SK-N-SH treated with all-trans-retinoic acid at 6 μM for 48 hours (cell line): ENCODE measurements around the gene ANTXRL.

ENCODE experiments used
- ATAC-seq: fragments of 200-7000 bp; cut with Tn5 transposase; 3 replicates; pipeline ENCODE4 v1.9.1; 2020; ENCODE audit warnings: mild to moderate bottlenecking, moderate library complexity
- BACH2 ChIP-seq: fragments of 250-450 bp; sonication (Bioruptor Pico); IDR thresholded peaks from 2 replicates; pipeline ENCODE4 v1.9.0; 2021; ENCODE audit warnings: mild to moderate bottlenecking, borderline replicate concordance
- CREB5 ChIP-seq: fragments of 250-450 bp; sonication (Bioruptor Pico); IDR thresholded peaks from 2 replicates; pipeline ENCODE4 v1.5.1; 2020; ENCODE audit warnings: low read depth, mild to moderate bottlenecking, moderate library complexity
- CSDC2 ChIP-seq: fragments of 250-450 bp; sonication (Bioruptor Pico); IDR thresholded peaks from 2 replicates; pipeline ENCODE4 v1.5.0; 2020; ENCODE audit warnings: mild to moderate bottlenecking, moderate library complexity
- ESRRG ChIP-seq: fragments of 250-450 bp; sonication (Bioruptor Pico); IDR thresholded peaks from 2 replicates; pipeline ENCODE4 v1.6.1; 2021; ENCODE audit warnings: mild to moderate bottlenecking
- PATZ1 ChIP-seq: fragments of 250-450 bp; sonication (Bioruptor Pico); IDR thresholded peaks from 2 replicates; pipeline ENCODE4 v1.8.0; 2020; ENCODE audit warnings: mild to moderate bottlenecking, moderate library complexity, borderline replicate concordance
- POU6F1 ChIP-seq: fragments of 250-450 bp; sonication (Bioruptor Pico); IDR thresholded peaks from 2 replicates; pipeline ENCODE4 v1.8.0; 2021; ENCODE audit warnings: low read depth, mild to moderate bottlenecking, moderate library complexity, borderline replicate concordance
- SNAI2 ChIP-seq: fragments of 250-450 bp; sonication (Bioruptor Pico); IDR thresholded peaks from 2 replicates; pipeline ENCODE4 v1.5.0; 2020; ENCODE audit warnings: mild to moderate bottlenecking, moderate library complexity
- TCF4 ChIP-seq: fragments of 250-450 bp; sonication (Bioruptor Pico); IDR thresholded peaks from 2 replicates; pipeline ENCODE4 v1.8.0; 2021; ENCODE audit warnings: mild to moderate bottlenecking, moderate library complexity, borderline replicate concordance
- TSHZ2 ChIP-seq: fragments of 250-450 bp; sonication (Bioruptor Pico); IDR thresholded peaks from 2 replicates; pipeline ENCODE4 v1.5.0; 2020; ENCODE audit warnings: mild to moderate bottlenecking, moderate library complexity
- ZC3H10 ChIP-seq: fragments of 250-450 bp; sonication (Bioruptor Pico); IDR thresholded peaks from 2 replicates; pipeline ENCODE4 v1.5.1; 2021; ENCODE audit warnings: mild to moderate bottlenecking, moderate library complexity
- ZFP3 ChIP-seq: fragments of 250-450 bp; sonication (Bioruptor Pico); IDR thresholded peaks from 2 replicates; pipeline ENCODE4 v1.5.0; 2020; ENCODE audit warnings: mild to moderate bottlenecking, moderate library complexity
- ZFP30 ChIP-seq: fragments of 450-650 bp; formaldehyde crosslinking; IDR thresholded peaks from 2 replicates; pipeline ENCODE4 v1.5.0; 2022; ENCODE audit warnings: mild to moderate bottlenecking, moderate library complexity
- ZNF565 ChIP-seq: fragments of 450-650 bp; formaldehyde crosslinking; conservative IDR thresholded peaks from 2 replicates; pipeline ENCODE4 v1.5.0; 2020; ENCODE audit warnings: low read depth, mild to moderate bottlenecking, moderate library complexity
- ZNF70 ChIP-seq: fragments of 450-650 bp; formaldehyde crosslinking; IDR thresholded peaks from 2 replicates; pipeline ENCODE4 v1.5.0; 2020; ENCODE audit warnings: mild to moderate bottlenecking, moderate library complexity
- ZNF8 ChIP-seq: fragments of 450-650 bp; formaldehyde crosslinking; IDR thresholded peaks from 2 replicates; pipeline ENCODE4 v1.5.0; 2020; ENCODE audit warnings: mild to moderate bottlenecking, moderate library complexity

The ANTXRL gene

GRCh38 chr10:46239247-46239646 is 47.5 kb upstream of the ANTXRL start:
- no peak for ATAC-seq
- TF ChIP-seq PATZ1, result no peak
- TF ChIP-seq ZFP30 (CRISPR knock-in tag), result no peak
- no peak for TF ChIP-seq CSDC2
- TF ChIP-seq ZC3H10 (CRISPR knock-in tag), result no peak

- TF ChIP-seq ZNF70 (CRISPR knock-in tag) (no peak), POU6F1 (CRISPR knock-in tag) (no peak), CREB5 (CRISPR knock-in tag) (no peak), CSDC2 (no peak), SNAI2 (no peak), TCF4 (CRISPR knock-in tag) (no peak), ZNF565 (CRISPR knock-in tag) (no peak), BACH2 (no peak), ESRRG (CRISPR knock-in tag) (no peak), ZNF8 (CRISPR knock-in tag) (no peak), ZFP3 (CRISPR knock-in tag) (no peak), PATZ1 (no peak), ZC3H10 (CRISPR knock-in tag) (no peak)
- ATAC-seq, result no peak
Measured at GRCh38 chr10:46239993-46240683, 46.7 kb upstream of the ANTXRL start.

- TF ChIP-seq TSHZ2 (CRISPR knock-in tag) (no peak), ZFP3 (CRISPR knock-in tag) (no peak), TCF4 (CRISPR knock-in tag) (no peak)
- ATAC-seq, result no peak
Measured at GRCh38 chr10:46240684-46241565, 45.9 kb upstream of the ANTXRL start.

- no peak for ATAC-seq
- TF ChIP-seq ZFP30 (CRISPR knock-in tag) (no peak), ZNF565 (CRISPR knock-in tag) (no peak)
Measured at GRCh38 chr10:46245381-46245900, 41.4 kb upstream of the ANTXRL start.

- peak; percentile 19; the same call in 2 of the 3 replicates for ATAC-seq
Measured at GRCh38 chr10:46246400-46247180, 40.2 kb upstream of the ANTXRL start.
